AG10803 (cell line): ENCODE results near the gene TCL1B.
"Not testable (repeated sequence)": the region's sequence is repeated elsewhere in the genome, so short reads cannot be mapped to it uniquely, and the experiment has no call there.

ENCODE experiments used
- DNase-seq: peaks from one replicate; pipeline ENCODE4 v3.0.0; 2010; ENCODE audit warnings: low read depth
- H3K4me3 ChIP-seq: 2 replicates; pipeline ENCODE4 v1.5.1; 2011; ENCODE audit warnings: mild to moderate bottlenecking, low read length, control low read depth
- CTCF ChIP-seq: conservative IDR thresholded peaks from 2 replicates; pipeline ENCODE4 v1.5.1; 2011; ENCODE audit warnings: mild to moderate bottlenecking, low read length, control low read depth, inconsistent platforms

The TCL1B gene

GRCh38 chr14:95711476-95712176 is 25.4 kb downstream of the TCL1B start:
- no peak overlapping the region for H3K4me3 ChIP-seq
- TF ChIP-seq CTCF, result no peak
- DNase-seq, result no peak

GRCh38 chr14:95712398-95712797 is 26.2 kb downstream of the TCL1B start:
- no peak for DNase-seq
- no peak for TF ChIP-seq CTCF
- no peak overlapping the region for H3K4me3 ChIP-seq

GRCh38 chr14:95713596-95714371 is 27.6 kb downstream of the TCL1B start, which contains the start of gene TCL1A:
TCL1A (minus strand) TSS chr14:95714125; CDS start chr14:95714066, 59 bp downstream.
- no peak for TF ChIP-seq CTCF
- no peak for DNase-seq
- no peak within 1 kb of the TSS for H3K4me3 ChIP-seq

- no peak for DNase-seq
- TF ChIP-seq CTCF, result no peak
- H3K4me3 ChIP-seq, result no peak overlapping the region
Measured at GRCh38 chr14:95722525-95723190, 36.4 kb downstream of the TCL1B start.

GRCh38 chr14:95725685-95726336 is 39.6 kb downstream of the TCL1B start:
- no peak for TF ChIP-seq CTCF
- DNase-seq, result no peak
- H3K4me3 ChIP-seq, result no peak overlapping the region

- no peak overlapping the region for H3K4me3 ChIP-seq
- TF ChIP-seq CTCF, result no peak
- no peak for DNase-seq
Measured at GRCh38 chr14:95727056-95727700, 41.0 kb downstream of the TCL1B start.

GRCh38 chr14:95729402-95730028 is 43.3 kb downstream of the TCL1B start:
- not testable (repeated sequence) for H3K4me3 ChIP-seq, DNase-seq
